Activated B cell treated with CpG ODN at 0.5 μM for 24 hours (primary cell): ENCODE data around the gene MASP1. TPM values are rescaled to one million over a fixed set of nuclear protein-coding genes. Genes with fewer than 3 reads are reported as not detected.

Experiments
- ATAC-seq: fragments of 200-7000 bp; cut with Tn5 transposase; one replicate; pipeline ENCODE4 v1.10.0; 2021; ENCODE audit warnings: low read depth, mild to moderate bottlenecking, moderate library complexity
- CTCF ChIA-PET: fragments of 350-600 bp; sonication (Branson Sonifier 250); formaldehyde crosslinking; loops from one replicate; lab custom pipeline; 2021; ENCODE audit warnings: antibody characterized with exemption; lab: Charles Lee
- POLR2A ChIA-PET: fragments of 350-600 bp; sonication (Branson Sonifier 250); formaldehyde crosslinking; loops from one replicate; lab custom pipeline; 2021; ENCODE audit warnings: antibody characterized with exemption; lab: Charles Lee
- DNase-seq: peaks from one replicate; pipeline ENCODE4 v3.0.0; 2022
- H3K27ac Mint-ChIP-seq: one replicate; pipeline ENCODE4 v1.8.0; 2020; ENCODE audit warnings: mixed read lengths
- H3K27me3 Mint-ChIP-seq: one replicate; pipeline ENCODE4 v1.8.0; 2021; ENCODE audit warnings: mixed read lengths
- H3K36me3 Mint-ChIP-seq: one replicate; pipeline ENCODE4 v1.8.0; 2021; ENCODE audit warnings: low read depth, mixed read lengths
- H3K4me1 Mint-ChIP-seq: one replicate; pipeline ENCODE4 v1.8.0; 2021; ENCODE audit warnings: mixed read lengths
- H3K4me3 Mint-ChIP-seq: one replicate; pipeline ENCODE4 v1.8.0; 2020; ENCODE audit warnings: mild to moderate bottlenecking, mixed read lengths
- H3K9me3 Mint-ChIP-seq: one replicate; pipeline ENCODE4 v1.8.0; 2020; ENCODE audit warnings: mixed read lengths
- CTCF ChIP-seq: fragments of 200-600 bp; IDR thresholded peaks from one replicate; pipeline ENCODE4 v1.8.0; 2022; ENCODE audit warnings: antibody characterized with exemption, mild to moderate bottlenecking
- intact Hi-C: fragments of 100-400 bp; cut with micrococcal nuclease; formaldehyde crosslinking; loops from one replicate; pipeline ENCODE4 v1.15.1; 2024
- total RNA-seq: library from RNA; stranded (reverse); gene quantifications from 2 replicates; pipeline ENCODE4 v1.2.3, GENCODE V29; 2022

The MASP1 gene
- total RNA-seq, 1 donor from 2014 or later = not detected

GRCh38 chr3:187257471-187257870 is 34.1 kb downstream of the MASP1 start:
- DNase-seq (no peak), ATAC-seq (no peak)
- intact Hi-C loops = no loop called here
- H3K4me3 Mint-ChIP-seq = no peak overlapping the region
- TF ChIP-seq CTCF = no peak
- peaks cover 4% of the 10 kb centered on the region for H3K9me3 Mint-ChIP-seq
- ChIA-PET POLR2A (no interaction called here), CTCF (no interaction called here)
- H3K36me3 Mint-ChIP-seq = no peaks in the 10 kb centered on the region
- no peak overlapping the region for H3K27ac Mint-ChIP-seq
- no peaks in the 10 kb centered on the region for H3K4me1 Mint-ChIP-seq
- H3K27me3 Mint-ChIP-seq = peaks cover 15% of the 10 kb centered on the region

- intact Hi-C loops = no loop called here
- ATAC-seq = no peak
- no peak for DNase-seq
- CTCF ChIA-PET = no interaction called here
- Mint-ChIP-seq H3K27me3 (peaks cover 7% of the 10 kb centered on the region), H3K4me1 (no peaks in the 10 kb centered on the region), H3K27ac (no peak overlapping the region), H3K4me3 (no peak overlapping the region), H3K9me3 (no peaks in the 10 kb centered on the region), H3K36me3 (no peaks in the 10 kb centered on the region)
- POLR2A ChIA-PET = no interaction called here
- TF ChIP-seq CTCF = no peak
Measured at GRCh38 chr3:187256051-187256616, 35.4 kb downstream of the MASP1 start.

GRCh38 chr3:187255314-187255713 is 36.2 kb downstream of the MASP1 start:
- CTCF ChIA-PET = no interaction called here
- H3K27me3 Mint-ChIP-seq = peaks cover 7% of the 10 kb centered on the region
- TF ChIP-seq CTCF = no peak
- no peak overlapping the region for H3K27ac Mint-ChIP-seq
- DNase-seq = no peak
- no peak for ATAC-seq
- H3K9me3 Mint-ChIP-seq = no peaks in the 10 kb centered on the region
- H3K4me3 Mint-ChIP-seq = no peak overlapping the region
- POLR2A ChIA-PET = no interaction called here
- H3K4me1 Mint-ChIP-seq = no peaks in the 10 kb centered on the region
- intact Hi-C loops = no loop called here
- no peaks in the 10 kb centered on the region for H3K36me3 Mint-ChIP-seq

GRCh38 chr3:187252311-187252710 is 39.2 kb downstream of the MASP1 start:
- Mint-ChIP-seq H3K4me1 (no peaks in the 10 kb centered on the region), H3K27ac (no peak overlapping the region), H3K27me3 (peaks cover 8% of the 10 kb centered on the region), H3K4me3 (no peak overlapping the region), H3K36me3 (no peaks in the 10 kb centered on the region), H3K9me3 (no peaks in the 10 kb centered on the region)
- ChIA-PET CTCF (no interaction called here), POLR2A (no interaction called here)
- TF ChIP-seq CTCF = no peak
- ATAC-seq = no peak
- intact Hi-C loops = no loop called here
- no peak for DNase-seq

GRCh38 chr3:187251599-187251998 is 39.9 kb downstream of the MASP1 start:
- no peak for DNase-seq
- no peaks in the 10 kb centered on the region for H3K4me1 Mint-ChIP-seq
- no peak overlapping the region for H3K27ac Mint-ChIP-seq
- ChIA-PET POLR2A (interaction anchor here (0.7 kb wide), 1 partner anchor 117 kb away, joined by 3 read pairs; the partner anchor contains the start of gene RTP4), CTCF (no interaction called here)
- H3K9me3 Mint-ChIP-seq = no peaks in the 10 kb centered on the region
- intact Hi-C loops = no loop called here
- H3K27me3 Mint-ChIP-seq = peaks cover 8% of the 10 kb centered on the region
- no peak for TF ChIP-seq CTCF
- ATAC-seq = no peak
- no peak overlapping the region for H3K4me3 Mint-ChIP-seq
- no peaks in the 10 kb centered on the region for H3K36me3 Mint-ChIP-seq
